Occipital lobe (tissue), 2 donors: ENCODE measurements around the gene WASHC3. TPM values are rescaled to one million over a fixed set of nuclear protein-coding genes. Genes with fewer than 3 reads are reported as not detected.
"Not testable (repeated sequence)": the region's sequence is repeated elsewhere in the genome, so short reads cannot be mapped to it uniquely, and the experiment has no call there.

Source experiments
- DNase-seq: peaks from one replicate; lab custom pipeline; 2025; lab: John Stamatoyannopoulos, UW
- total RNA-seq: library from RNA; depleted of rRNA; stranded (reverse); fragments of >200 nt; gene quantifications from one replicate; pipeline ENCODE4 v1.2.3, GENCODE V29; 2014

Gene WASHC3
- total RNA-seq, 1 donor from 2014 or later, result 55.1 TPM

- no peak for DNase-seq
Observed at GRCh38 chr12:102050660-102051430, 10.9 kb downstream of the WASHC3 start.

DNA sequence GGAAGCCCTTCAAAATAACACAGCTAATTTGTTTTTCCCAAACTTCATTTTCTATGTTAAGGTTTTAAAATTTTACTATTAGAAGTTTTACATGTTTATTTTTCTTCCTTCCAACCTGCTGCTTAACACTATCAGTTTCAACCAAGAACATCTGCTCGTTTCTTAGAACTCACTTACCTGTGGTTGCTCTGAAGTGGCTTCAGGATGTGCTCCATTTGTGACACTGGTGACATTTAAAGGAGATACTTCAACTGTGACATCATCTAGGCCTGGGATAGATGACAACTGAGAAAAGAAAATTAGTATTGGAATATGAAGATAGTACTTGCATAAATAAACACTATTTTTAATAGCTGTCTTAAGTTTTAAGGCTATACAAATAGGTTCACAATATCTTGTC is 17.9 kb downstream of the WASHC3 start:
- no peak for DNase-seq

DNA sequence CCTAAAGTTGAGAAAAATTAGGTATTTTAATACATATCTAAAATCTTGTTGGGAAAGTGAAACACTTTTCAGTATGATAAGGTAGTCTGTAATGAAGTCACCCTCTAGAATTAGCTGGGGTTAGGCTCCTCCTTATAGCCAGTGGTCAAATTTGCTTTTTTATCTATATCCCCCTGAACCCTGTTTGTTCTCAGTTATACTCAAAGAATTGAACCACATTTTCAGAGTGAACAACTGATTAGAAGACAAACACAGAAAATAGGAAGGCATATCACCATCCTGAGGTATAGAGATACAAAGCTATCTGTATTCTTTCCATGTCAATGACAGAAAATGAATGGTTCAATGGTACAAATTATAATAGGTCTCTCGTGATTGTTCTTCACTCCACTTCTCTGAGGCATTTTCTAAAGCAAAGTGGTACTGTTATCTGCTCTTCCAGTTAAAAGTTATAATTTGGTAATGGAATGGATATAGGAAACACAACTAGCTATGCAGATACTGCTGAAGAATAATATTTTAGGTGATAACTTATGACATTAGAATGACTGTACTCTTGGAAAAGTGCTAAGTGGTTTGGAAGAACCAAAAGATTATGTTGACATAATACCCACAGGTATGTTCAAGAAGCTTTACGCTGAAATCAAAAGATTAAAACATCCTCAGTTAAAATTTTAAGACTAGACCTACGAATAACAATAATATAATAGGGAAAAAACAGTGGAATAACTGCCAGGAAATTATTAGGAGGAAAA is 27.6 kb downstream of the WASHC3 start:
- no peak for DNase-seq

GRCh38 chr12:102031852-102032251 is 29.9 kb downstream of the WASHC3 start:
- no peak for DNase-seq

GRCh38 chr12:102029141-102029540 is 32.6 kb downstream of the WASHC3 start:
- no peak for DNase-seq

- DNase-seq, result no peak
Observed at GRCh38 chr12:102026728-102027127, 35.1 kb downstream of the WASHC3 start.

GRCh38 chr12:102024765-102025164 is 37.0 kb downstream of the WASHC3 start:
- no peak for DNase-seq

DNA sequence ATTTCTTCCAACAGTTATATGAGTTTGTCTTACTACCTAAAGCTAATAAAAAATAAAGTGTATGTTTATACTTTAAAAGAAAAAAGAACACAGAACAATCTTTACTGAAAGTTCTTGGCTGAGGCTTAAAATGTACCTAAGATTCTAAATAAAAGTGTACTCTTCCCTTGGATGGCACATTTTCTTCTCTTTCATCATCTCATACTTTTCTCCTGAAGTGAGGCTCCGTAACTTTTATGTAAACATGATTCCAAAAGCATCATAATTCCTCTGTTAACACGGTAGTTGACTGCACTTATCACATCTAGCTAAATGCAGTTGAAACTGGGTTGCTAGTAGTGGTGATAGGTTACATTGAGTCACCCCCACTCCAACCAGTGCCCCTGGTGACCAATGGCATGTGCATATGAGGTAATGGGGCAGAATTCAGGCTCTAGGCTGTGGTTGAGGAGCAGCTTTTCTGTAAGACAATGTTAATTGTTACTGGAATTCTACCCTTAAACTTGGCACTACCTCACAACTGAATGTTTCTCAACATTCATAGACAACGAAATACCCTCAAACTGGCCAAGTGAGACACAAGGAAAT is 38.4 kb downstream of the WASHC3 start:
- no peak for DNase-seq

GRCh38 chr12:102022286-102022685 is 39.5 kb downstream of the WASHC3 start:
- no peak for DNase-seq

DNA sequence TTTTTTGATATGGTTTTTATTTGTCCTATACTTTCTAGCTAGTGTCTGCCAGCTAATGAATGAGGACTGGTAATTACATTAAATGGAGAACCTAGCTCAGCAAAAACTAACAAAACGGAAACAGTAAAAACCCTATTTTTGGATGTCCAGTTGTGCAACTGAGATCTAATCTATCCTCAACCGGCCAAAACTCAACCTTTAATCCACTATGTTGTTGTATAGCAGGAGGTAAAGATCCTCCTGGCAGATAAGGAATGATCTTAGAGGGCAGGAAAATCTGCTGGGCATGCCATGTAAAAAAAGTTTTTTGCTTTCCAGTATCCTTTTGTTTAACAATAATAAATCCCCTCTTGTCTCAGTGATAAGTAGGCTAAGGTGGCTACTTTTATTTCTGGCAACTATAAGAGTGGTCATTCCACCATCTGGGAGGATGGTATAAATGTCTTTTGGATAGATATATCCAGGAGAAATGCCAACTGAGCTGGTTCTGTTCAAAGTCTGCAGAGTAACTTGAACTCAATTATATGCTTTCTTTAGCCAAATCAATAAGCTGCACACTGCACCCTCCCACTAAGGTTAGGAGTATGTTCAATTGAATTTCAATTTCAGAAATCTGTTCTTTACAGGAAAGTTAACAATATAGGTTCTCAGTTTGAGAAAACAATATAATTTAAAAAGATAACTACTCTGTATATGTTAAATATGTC is 40.1 kb downstream of the WASHC3 start:
- no peak for DNase-seq

DNA sequence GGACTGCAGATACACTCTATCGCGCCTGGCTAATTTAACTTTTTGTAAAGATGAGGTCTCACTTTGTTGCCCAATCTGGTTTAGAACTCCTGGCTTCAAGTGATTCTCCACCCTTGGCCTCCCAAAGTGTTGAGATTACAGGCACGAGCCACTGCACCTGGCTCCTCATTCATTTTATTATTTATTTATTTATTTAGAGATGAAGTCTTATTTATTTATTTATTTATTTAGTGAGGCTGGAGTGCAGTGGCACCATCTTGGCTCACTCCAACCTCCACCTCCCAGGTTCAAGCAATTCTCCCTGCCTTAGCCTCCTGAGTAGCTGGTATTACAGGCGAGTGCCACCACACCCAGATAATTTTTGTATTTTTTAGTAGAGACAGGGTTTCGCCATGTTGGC is 43.2 kb downstream of the WASHC3 start:
- DNase-seq, result not testable (repeated sequence)

- no peak for DNase-seq
Observed at GRCh38 chr12:102016472-102016871, 45.3 kb downstream of the WASHC3 start.

GRCh38 chr12:102010265-102010994 is 51.4 kb downstream of the WASHC3 start:
- no peak for DNase-seq

DNA sequence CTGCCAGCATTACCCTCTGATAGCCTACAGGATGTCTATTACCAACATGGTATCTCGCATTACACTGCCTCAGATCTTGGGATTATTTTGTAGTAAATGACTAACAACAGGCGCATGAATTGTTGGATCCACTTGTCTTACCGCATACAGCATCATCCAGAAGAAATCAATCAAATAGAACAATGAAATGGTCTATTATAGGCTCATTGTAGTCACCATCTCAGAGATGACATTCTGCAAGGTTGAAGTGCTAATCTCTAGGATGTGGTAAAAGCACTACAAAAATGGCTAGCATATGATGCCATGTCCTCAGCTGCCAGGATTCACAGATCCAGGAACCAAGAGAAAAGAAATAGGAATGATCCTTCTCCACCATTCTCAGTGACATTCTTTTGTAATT is 52.0 kb downstream of the WASHC3 start:
- no peak for DNase-seq

DNA sequence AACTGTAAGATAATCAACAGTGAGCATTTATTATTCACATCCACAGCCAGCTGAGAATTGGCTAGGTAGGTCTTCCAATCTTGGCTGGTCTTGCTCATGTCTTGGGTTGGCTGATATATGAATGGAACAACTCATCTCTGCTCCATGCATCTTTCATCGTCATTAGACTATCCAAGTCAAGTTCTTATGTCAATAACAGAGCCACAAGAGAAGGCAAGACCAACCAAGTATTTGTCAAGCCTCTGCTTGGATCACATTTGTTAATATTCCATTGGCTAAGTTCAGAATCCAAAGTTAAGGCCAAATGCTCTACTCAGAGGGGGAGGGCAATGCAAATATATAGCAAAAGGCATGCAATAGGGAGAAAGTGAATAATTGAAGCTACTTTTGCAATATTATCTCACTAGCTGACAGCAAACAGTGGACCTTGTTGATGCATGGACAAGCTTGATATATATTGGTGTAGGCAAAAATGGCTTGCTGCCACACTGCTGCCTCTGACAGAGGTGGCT is 53.1 kb downstream of the WASHC3 start:
- no peak for DNase-seq

DNA sequence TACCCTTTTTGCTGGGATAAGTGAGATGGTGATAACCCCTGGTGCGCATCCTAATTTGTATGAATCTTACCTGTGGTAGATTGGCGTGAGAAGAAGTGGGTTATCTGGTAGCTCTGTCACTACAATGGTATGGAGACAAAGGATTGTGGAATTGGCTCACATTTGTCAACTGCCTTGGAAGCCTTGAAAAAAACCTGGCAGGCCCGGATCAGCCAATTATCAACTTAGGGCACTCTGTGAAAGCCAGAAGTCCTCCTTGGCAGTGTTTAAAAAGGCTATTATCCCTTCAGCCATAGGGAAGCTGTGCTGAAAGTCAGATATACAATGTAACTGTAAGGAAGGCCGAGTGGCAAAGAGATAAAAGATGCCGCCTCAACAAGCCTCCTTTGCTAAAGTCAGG is 56.5 kb downstream of the WASHC3 start:
- DNase-seq, result no peak

- no peak for DNase-seq
Observed at GRCh38 chr12:101997102-101997501, 64.7 kb downstream of the WASHC3 start.

DNA sequence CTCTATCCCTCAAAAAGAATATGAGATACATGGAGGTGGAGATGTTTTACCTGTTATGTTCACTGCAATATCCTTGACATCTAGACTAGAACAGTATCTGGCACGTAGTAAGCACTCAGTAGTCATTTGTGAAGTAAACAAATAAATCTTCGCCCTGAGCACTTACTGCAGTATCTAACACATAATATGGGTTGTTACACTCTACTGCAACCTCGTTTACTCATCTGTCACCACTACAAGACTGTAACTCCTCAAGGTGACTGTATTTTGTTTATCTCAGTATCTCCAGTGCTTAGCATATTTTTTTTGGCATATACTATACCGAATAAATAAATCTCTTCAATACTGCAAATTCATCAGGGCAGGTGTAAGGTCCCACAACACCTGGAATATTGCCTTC is 66.1 kb downstream of the WASHC3 start:
- DNase-seq, result no peak

DNA sequence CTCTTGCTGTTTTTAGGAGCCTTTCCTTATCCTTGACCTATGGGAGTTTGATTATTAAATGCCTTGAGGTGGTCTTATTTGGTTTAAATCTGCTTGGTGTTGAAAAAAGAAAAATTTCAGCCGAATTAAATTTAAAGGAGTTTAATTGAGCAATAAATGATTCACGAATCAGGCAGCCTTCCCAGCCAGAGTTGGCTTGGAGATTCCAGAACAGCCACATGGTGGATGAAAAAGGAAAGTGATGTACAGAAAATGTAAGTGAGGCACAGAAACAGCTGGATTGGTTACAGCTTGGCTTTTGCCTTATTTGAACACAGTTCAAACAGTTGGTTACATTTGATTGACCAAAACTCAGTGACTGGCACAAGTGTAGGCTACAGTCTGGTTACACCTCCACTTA is 69.7 kb downstream of the WASHC3 start:
- DNase-seq, result no peak

GRCh38 chr12:101982307-101982706 is 79.5 kb downstream of the WASHC3 start:
- no peak for DNase-seq

- DNase-seq, result no peak
Observed at GRCh38 chr12:101981868-101982267, 79.9 kb downstream of the WASHC3 start.
